HepG2 (cell line): ENCODE data around the gene DTHD1. TPM values are rescaled to one million over a fixed set of nuclear protein-coding genes. Genes with fewer than 3 reads are reported as not detected.

ENCODE experiments used
- ATAC-seq: fragments of 200-7000 bp; cut with Tn5 transposase; 3 replicates; pipeline ENCODE4 v1.9.1; 2020; ENCODE audit warnings: mild to moderate bottlenecking, moderate library complexity
- BruUV-seq: library from RNA; stranded (reverse); fragments of 400-500 nt; replicated peaks from 2 replicates; lab custom pipeline; 2021; lab: Mats Ljungman, UMichigan
- CTCF ChIA-PET: fragments of 300-600 bp; formaldehyde crosslinking; extraction: SDS; loops from one replicate; lab custom pipeline; 2021; ENCODE audit warnings: low total read pairs, inconsistent platforms, low intra/inter-chr PET ratio; lab: Yijun Ruan, JAX
- POLR2A ChIA-PET: fragments of 350-600 bp; sonication (Branson Sonifier 250); formaldehyde crosslinking; loops from one replicate; lab custom pipeline; 2020; ENCODE audit warnings: antibody characterized with exemption, inconsistent platforms; lab: Yijun Ruan, JAX
- DNase-seq: peaks from one replicate; pipeline ENCODE4 v3.0.0-alpha.2; 2015; ENCODE audit warnings: low spot score
- FAIRE-seq: peaks from 3 replicates; lab custom pipeline; 2011; peaks lifted over from hg19 to GRCh38; lab: Jason Lieb, UNC
- H2AFZ ChIP-seq: one replicate; pipeline ENCODE4 v1.6.1; 2011; ENCODE audit warnings: low read length, inconsistent platforms
- H3K27ac ChIP-seq: fragments of 300-600 bp; 3 replicates; pipeline ENCODE4 v1.8.0; 2011; ENCODE audit warnings: mixed run types, mild to moderate bottlenecking, mixed read lengths, low read length, inconsistent platforms; ENCODE audit not compliant: insufficient read depth; ENCODE audit errors: extremely low read length
- H3K27me3 ChIP-seq, 2 experiments: fragments of 200-600 bp in 1 of 2; 2 replicates in 1 of 2; 3 replicates in 1 of 2; pipeline versions ENCODE4 v1.6.0 to v1.8.0; 2011; ENCODE audit warnings: low read length in 2 of 2, mild to moderate bottlenecking in 2 of 2, moderate library complexity in 2 of 2, inconsistent platforms in 1 of 2; ENCODE audit not compliant: insufficient read depth in 2 of 2, control insufficient read depth in 1 of 2
- H3K36me3 ChIP-seq, 2 experiments: fragments of 200-600 bp in 1 of 2; replicated peaks in 1 of 2; 2 replicates in 1 of 2; 3 replicates in 1 of 2; pipeline versions ENCODE4 v1.5.1 to v1.8.0; 2011; ENCODE audit warnings: low read length in 2 of 2, inconsistent platforms in 1 of 2; ENCODE audit not compliant: insufficient read depth in 2 of 2, control insufficient read depth in 1 of 2
- H3K4me1 ChIP-seq: 2 replicates; pipeline ENCODE4 v1.5.1; 2012; ENCODE audit warnings: low read length, inconsistent platforms; ENCODE audit not compliant: insufficient read depth
- H3K4me2 ChIP-seq: 2 replicates; pipeline ENCODE4 v1.6.0; 2011; ENCODE audit warnings: low read depth, low read length, inconsistent platforms
- H3K4me3 ChIP-seq, 3 experiments: fragments of 200-600 bp in 1 of 3; sonication (generic), shearing (Covaris generic) in 1 of 3; replicated peaks in 1 of 3; 2 replicates each; pipeline ENCODE4 v1.5.1; 2011 to 2016; ENCODE audit warnings: low read length in 3 of 3, inconsistent platforms in 2 of 3, low read depth in 2 of 3, mild to moderate bottlenecking in 2 of 3, control low read depth in 1 of 3, mixed read lengths in 1 of 3; ENCODE audit not compliant: insufficient read depth in 1 of 3
- H3K79me2 ChIP-seq: one replicate; pipeline ENCODE4 v1.6.1; 2011; ENCODE audit warnings: low read length, inconsistent platforms; ENCODE audit not compliant: insufficient read depth
- H3K9ac ChIP-seq: 2 replicates; pipeline ENCODE4 v1.6.0; 2011; ENCODE audit warnings: mild to moderate bottlenecking, low read depth, low read length, inconsistent platforms; ENCODE audit not compliant: insufficient read depth
- H3K9me3 ChIP-seq: 2 replicates; pipeline ENCODE4 v1.5.1; 2012; ENCODE audit warnings: mild to moderate bottlenecking, low read length
- H4K20me1 ChIP-seq: 2 replicates; pipeline ENCODE4 v1.6.0; 2011; ENCODE audit warnings: inconsistent platforms, mild to moderate bottlenecking, low read length, moderate library complexity; ENCODE audit not compliant: insufficient read depth
- AGO2 ChIP-seq: fragments of 200-400 bp; formaldehyde crosslinking; optimal IDR thresholded peaks from 2 replicates; pipeline ENCODE3; 2017; ENCODE audit warnings: mild to moderate bottlenecking, low read depth, low read length, moderate library complexity
- GFI1 ChIP-seq: sonication (generic); formaldehyde crosslinking; IDR thresholded peaks from 2 replicates; pipeline ENCODE4 v1.5.0; 2020; ENCODE audit warnings: missing genetic modification reagents, mild to moderate bottlenecking, borderline replicate concordance
- RBFOX2 ChIP-seq: fragments of 200-400 bp; formaldehyde crosslinking; IDR thresholded peaks from 2 replicates; pipeline ENCODE4 v1.6.1; 2017; ENCODE audit warnings: low read depth, mild to moderate bottlenecking, low read length
- SNAPC5 ChIP-seq: sonication (generic); formaldehyde crosslinking; IDR thresholded peaks from 2 replicates; pipeline ENCODE4 v1.8.1; 2023; ENCODE audit warnings: mild to moderate bottlenecking, missing genetic modification reagents, borderline replicate concordance
- ZNF224 ChIP-seq: sonication (generic); formaldehyde crosslinking; IDR thresholded peaks from 2 replicates; pipeline ENCODE4 v1.5.0; 2020; ENCODE audit warnings: mild to moderate bottlenecking, missing genetic modification reagents
- ZNF646 ChIP-seq: sonication (generic); formaldehyde crosslinking; IDR thresholded peaks from 2 replicates; pipeline ENCODE4 v1.9.0; 2021; ENCODE audit warnings: mild to moderate bottlenecking, missing genetic modification reagents
- ZZZ3 ChIP-seq: sonication (generic); formaldehyde crosslinking; IDR thresholded peaks from 2 replicates; pipeline ENCODE4 v1.4.0; 2020; ENCODE audit warnings: missing genetic modification reagents, mild to moderate bottlenecking, borderline replicate concordance
- WGBS: methylation state at CpG from one replicate; pipeline ENCODE4 v1.1.6; 2017; ENCODE audit warnings: low lambda C conversion rate; 5-methylcytosine and 5-hydroxymethylcytosine counted together
- in situ Hi-C: cut with HindIII; loops from 2 replicates; pipeline ENCODE4 v1.10.0; 2017; ENCODE audit warnings: low pct_unique_long_range_greater_than_20kb; ENCODE audit not compliant: extremely low pct_ligation_motif_present
- intact Hi-C: fragments of 100-400 bp; cut with micrococcal nuclease; formaldehyde crosslinking; loops from one replicate; pipeline ENCODE4 v1.10.0; 2022; ENCODE audit not compliant: unreplicated experiment
- polyA plus RNA-seq, 8 experiments: library from polyadenylated mRNA; depleted of rRNA in 3 of 8; stranded (reverse) in 7 of 8; unstranded in 1 of 8; fragments of >200 nt; fragmentation: Illumina TruSeq in 4 of 8; extraction: Trizol in 4 of 8; gene quantifications; 2 replicates each; pipeline versions ENCODE4 v1.2.1 to v1.2.3, GENCODE V29; 2011 to 2016; ENCODE audit warnings: low read depth in 4 of 8, missing spikeins in 1 of 8, mixed read lengths in 1 of 8; ENCODE audit not compliant: insufficient read depth in 1 of 8
- total RNA-seq, 5 experiments: library from RNA; depleted of rRNA; stranded (reverse); fragments of >200 nt; fragmentation: Illumina TruSeq; extraction: Trizol; gene quantifications; 2 replicates each; pipeline ENCODE4 v1.2.3, GENCODE V29; 2016; ENCODE audit warnings: low read depth in 1 of 5

Gene DTHD1
- total and polyA plus RNA-seq, 2 of the 13 experiments (the other 11 are each of a cell fraction or from before 2014, with no cell fraction given) = not detected

- Histone ChIP-seq H3K27ac (no peak overlapping the region), H3K79me2 (no peaks in the 10 kb centered on the region), H2AFZ (no peak overlapping the region), H3K9ac (peak overlapping the region; percentile 39; the same call in 1 of the 2 replicates), H3K9me3 (no peaks in the 10 kb centered on the region), H3K4me1 (peaks cover 15% of the 10 kb centered on the region; the same call in 1 of the 2 replicates), H3K4me3 (peak overlapping the region; percentile 54 to 69 (median 55)), H3K36me3 (no peaks in the 10 kb centered on the region), H3K4me2 (peak overlapping the region; percentile 74), H3K27me3 (peaks cover 0 to 7% of the 10 kb centered on the region in 2 experiments; a peak in 1 of 5 replicates), H4K20me1 (no peaks in the 10 kb centered on the region)
- under 1% methylated on average over 16 of the region's 38 CpGs for WGBS
- TF ChIP-seq GFI1 (CRISPR knock-in tag) = no peak
- TF ChIP-seq AGO2 = peak; percentile 17
- in situ Hi-C loops = no loop called here
- no peak for DNase-seq
- POLR2A ChIA-PET = no interaction called here
- BruUV-seq = TSS peak; percentile 59
- FAIRE-seq = no peak
- intact Hi-C loops = loop anchor here (1.0 kb wide), 1 partner anchor 32 kb away; no protein-coding TSS in a partner anchor
- CTCF ChIA-PET = no interaction called here
- peak; percentile 60 for ATAC-seq
Observed at GRCh38 chr4:36243355-36244256, 37.8 kb upstream of the DTHD1 start.

GRCh38 chr4:36244257-36245082 is 36.9 kb upstream of the DTHD1 start, which contains the start of gene ARAP2:
TSS of gene ARAP2 (minus strand) at chr4:36244514. CDS start at chr4:36229486, 15,028 bp downstream.
- Histone ChIP-seq H3K27me3 (peaks cover 0 to 7% of the 10 kb centered on the region in 2 experiments; a peak in 1 of 5 replicates), H3K27ac (no peak within 1 kb of the TSS), H3K9ac (peak within 1 kb of the TSS; percentile 39; the same call in 1 of the 2 replicates), H3K79me2 (no peaks in the 10 kb centered on the region), H3K36me3 (no peaks in the 10 kb centered on the region), H3K4me2 (peak within 1 kb of the TSS; percentile 74), H3K9me3 (no peaks in the 10 kb centered on the region), H3K4me1 (peaks cover 15% of the 10 kb centered on the region; the same call in 1 of the 2 replicates), H2AFZ (no peak within 1 kb of the TSS), H4K20me1 (no peaks in the 10 kb centered on the region), H3K4me3 (peak within 1 kb of the TSS; percentile 54 to 69 (median 55))
- in situ Hi-C loops (no loop called here), intact Hi-C loops (loop anchor here (1.0 kb wide), 1 partner anchor 33 kb away; no protein-coding TSS in a partner anchor)
- FAIRE-seq = no peak
- no TSS peak for BruUV-seq
- ChIA-PET POLR2A (no interaction called here), CTCF (no interaction called here)
- peak; percentile 95 for ATAC-seq
- 7% methylated on average over 6 of the region's 81 CpGs for WGBS
- DNase-seq = no peak
- peak; percentile 42; the same call in 1 of the 2 replicates for TF ChIP-seq RBFOX2
- no peak for TF ChIP-seq ZNF224 (CRISPR knock-in tag)
- TF ChIP-seq ZNF646 (CRISPR knock-in tag) = no peak
- no peak for TF ChIP-seq SNAPC5 (CRISPR knock-in tag)
- no peak for TF ChIP-seq ZZZ3
